ENCODE data around the gene BICD1.
"Not testable (repeated sequence)": the region's sequence is repeated elsewhere in the genome, so short reads cannot be mapped to it uniquely, and the experiment has no call there.

BICD1 gene

GRCh38 chr12:32145096-32145495 lies 38.4 kb downstream of the BICD1 start:
- no peak for DNase-seq (ENCODE audit: low read depth, low spot score)

DNA sequence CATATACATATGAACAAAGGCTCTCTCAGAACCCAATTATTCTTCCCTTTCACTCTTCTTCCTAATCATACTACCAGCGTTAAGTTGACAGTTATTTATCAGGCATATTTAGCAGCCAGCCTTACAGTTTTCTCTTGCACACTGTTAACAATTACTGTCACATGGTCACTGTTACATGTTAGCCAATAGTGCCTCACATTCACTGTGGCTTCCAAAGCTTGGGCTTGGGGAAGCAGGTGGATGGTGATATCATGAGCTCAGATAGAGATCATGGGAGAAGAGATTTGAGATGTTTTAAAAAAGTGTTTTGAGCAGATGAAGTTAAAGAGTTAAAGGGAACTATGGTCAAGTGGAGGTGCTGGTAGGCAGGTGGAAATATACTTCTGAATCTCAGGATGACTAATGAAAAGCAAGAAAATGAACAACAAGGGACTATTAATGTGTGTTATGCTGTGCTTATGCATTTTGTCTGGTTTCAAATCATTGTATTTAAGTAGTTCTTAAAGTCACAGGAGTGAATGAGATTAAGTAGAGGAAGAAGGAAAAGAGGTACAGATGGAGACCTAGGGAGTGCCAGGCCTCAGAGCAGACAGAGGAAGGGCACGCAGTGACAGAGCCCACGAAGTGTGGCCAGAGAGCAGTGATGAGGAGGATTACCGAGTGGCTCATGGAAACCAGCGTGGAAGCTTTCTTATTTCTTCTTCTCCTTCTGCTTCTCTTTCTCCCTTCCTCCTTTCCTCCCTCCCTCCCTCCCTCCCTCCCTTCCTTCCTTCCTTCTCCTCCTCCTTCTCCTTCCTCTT lies 39.6 kb downstream of the BICD1 start:
- no peak for DNase-seq (ENCODE audit: low read depth, low spot score)

- DNase-seq (ENCODE audit: low read depth, low spot score) = no peak
These were observed 41.7 kb downstream of the BICD1 start for GRCh38 chr12:32148372-32148771.

- no peak for DNase-seq (ENCODE audit: low read depth, low spot score)
These were observed 42.8 kb downstream of the BICD1 start for GRCh38 chr12:32149489-32149888.

GRCh38 chr12:32151086-32151485 lies 44.4 kb downstream of the BICD1 start:
- DNase-seq (ENCODE audit: low read depth, low spot score) = no peak

GRCh38 chr12:32151552-32151951 lies 44.9 kb downstream of the BICD1 start:
- DNase-seq (ENCODE audit: low read depth, low spot score) = no peak

- no peak for DNase-seq (ENCODE audit: low read depth, low spot score)
These were observed 48.4 kb downstream of the BICD1 start for GRCh38 chr12:32155041-32155440.

GRCh38 chr12:32155961-32156529 lies 49.4 kb downstream of the BICD1 start:
- no peak for DNase-seq (ENCODE audit: low read depth, low spot score)

GRCh38 chr12:32158525-32158924 lies 51.9 kb downstream of the BICD1 start:
- DNase-seq (ENCODE audit: low read depth, low spot score) = no peak

GRCh38 chr12:32159381-32159780 lies 52.7 kb downstream of the BICD1 start:
- DNase-seq (ENCODE audit: low read depth, low spot score) = no peak

DNA sequence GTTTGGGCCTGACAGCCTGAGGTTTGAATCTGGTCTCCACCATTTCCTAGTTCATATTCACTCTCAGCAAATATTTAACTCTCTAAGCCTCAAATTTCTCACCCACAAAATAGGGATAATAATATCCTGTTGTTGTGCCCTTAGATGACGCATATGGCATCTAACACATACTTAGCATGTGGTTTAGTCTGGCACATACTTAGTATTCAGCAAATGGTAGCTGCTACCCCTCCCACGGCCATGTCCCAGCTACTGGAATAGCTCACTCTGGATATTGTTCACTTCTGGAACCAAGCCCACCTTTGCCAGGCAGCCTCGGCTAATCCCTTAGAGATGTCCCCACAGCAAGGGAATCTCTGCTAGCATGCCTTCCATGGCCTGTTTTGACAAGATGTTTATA lies 53.3 kb downstream of the BICD1 start:
- DNase-seq (ENCODE audit: low read depth, low spot score) = no peak

GRCh38 chr12:32161058-32161457 lies 54.4 kb downstream of the BICD1 start:
- no peak for DNase-seq (ENCODE audit: low read depth, low spot score)

DNA sequence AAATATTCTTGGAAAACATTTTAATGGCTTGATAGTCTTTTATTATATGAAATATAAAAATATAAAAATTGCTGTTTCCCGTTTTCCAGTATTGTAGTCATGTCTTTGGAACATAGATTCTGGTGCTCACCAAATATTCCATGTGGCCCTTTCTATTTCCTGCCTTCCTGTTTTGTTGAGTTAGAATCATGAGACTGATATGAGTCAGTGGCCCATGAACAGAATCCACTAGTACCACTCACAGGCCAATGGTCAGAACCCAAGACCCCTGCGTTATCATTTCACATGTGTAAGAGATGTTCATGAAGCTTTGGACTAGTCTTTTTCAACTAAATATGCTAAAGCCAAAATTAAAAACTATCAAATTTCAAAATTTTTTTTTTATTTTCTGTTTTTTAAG lies 56.9 kb downstream of the BICD1 start:
- DNase-seq (ENCODE audit: low read depth, low spot score) = no peak

GRCh38 chr12:32166510-32166909 lies 59.9 kb downstream of the BICD1 start:
- DNase-seq (ENCODE audit: low read depth, low spot score) = no peak

DNA sequence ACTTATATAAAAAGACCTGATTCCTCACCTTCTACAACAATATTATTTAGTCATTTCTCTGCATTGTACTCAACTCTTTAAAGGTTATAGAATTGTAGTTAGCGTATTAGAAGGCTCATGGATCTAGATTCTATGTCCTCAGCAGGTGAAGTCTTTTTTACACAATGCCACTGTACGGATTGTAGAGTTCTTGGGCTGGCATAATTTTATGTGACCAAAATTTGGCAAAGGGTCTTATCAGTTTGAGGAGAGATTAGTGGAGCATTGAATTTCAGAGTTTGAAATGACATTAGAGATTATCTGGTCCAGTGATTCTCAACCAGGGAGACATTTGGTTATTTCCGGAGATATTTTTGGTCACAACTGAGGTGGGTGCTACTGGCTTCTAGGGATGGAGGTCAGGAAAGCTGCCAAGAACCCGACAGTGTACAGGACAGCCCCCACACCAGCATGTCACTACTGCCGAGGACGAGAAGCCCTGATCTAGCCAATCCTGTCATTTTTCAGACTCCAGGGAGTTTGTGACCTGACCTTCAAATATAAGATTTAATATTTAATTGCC lies 63.9 kb downstream of the BICD1 start:
- DNase-seq (ENCODE audit: low read depth, low spot score) = no peak

GRCh38 chr12:32171211-32171610 lies 64.6 kb downstream of the BICD1 start:
- no peak for DNase-seq (ENCODE audit: low read depth, low spot score)

DNA sequence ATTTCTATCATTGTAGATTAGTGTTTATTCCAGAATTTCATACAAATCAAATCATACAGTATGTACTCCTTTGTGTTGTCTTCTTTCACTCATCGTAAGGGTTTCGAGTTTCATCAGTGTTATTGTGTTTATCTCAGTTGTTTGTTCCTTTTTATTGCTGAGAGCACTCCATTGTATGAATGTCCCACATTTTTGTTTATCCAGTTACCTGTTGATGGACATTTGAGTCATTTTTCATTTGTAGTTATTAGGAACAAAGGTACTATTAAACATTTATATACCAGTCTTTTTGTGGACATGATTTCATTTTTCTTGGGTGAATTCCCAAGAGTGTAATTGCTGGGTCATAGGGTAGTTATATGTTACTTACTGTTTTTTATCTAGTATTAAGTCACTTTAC lies 70.0 kb downstream of the BICD1 start:
- no peak for DNase-seq (ENCODE audit: low read depth, low spot score)

GRCh38 chr12:32178341-32179010 lies 71.8 kb downstream of the BICD1 start:
- DNase-seq (ENCODE audit: low read depth, low spot score) = no peak

GRCh38 chr12:32179011-32179395 lies 72.4 kb downstream of the BICD1 start:
- DNase-seq (ENCODE audit: low read depth, low spot score) = no peak

DNA sequence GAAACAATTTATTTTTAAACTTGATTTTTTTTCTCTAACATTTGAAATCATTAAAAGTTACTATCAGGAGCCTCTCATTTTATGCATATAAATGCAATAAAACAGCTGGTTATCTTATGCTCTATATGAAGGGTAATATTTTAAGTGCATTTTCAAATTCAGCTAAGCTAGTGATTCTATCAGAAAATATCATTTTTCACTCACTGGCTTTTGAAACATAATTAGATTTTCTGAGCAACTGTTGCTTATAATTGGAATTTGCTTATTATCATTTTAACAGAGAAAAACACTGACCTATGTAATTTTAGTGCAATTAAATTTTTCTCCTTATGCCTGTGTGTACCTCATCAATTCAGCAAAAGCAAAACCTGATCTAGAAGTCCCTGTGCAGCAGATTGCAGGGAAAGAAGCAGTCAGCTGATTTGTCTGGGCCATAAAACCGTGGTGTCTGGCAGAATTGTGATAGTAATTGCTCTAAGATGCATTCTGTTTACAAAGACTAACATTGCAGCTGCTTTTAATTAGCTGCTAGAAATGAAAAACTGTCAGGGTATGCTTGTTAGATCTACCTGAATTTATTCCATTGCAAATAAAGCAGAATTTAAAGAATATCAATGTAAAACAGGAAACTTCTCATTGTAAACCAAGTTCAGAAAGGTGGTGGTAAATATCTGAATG lies 75.0 kb downstream of the BICD1 start:
- no peak for DNase-seq (ENCODE audit: low read depth, low spot score)

DNA sequence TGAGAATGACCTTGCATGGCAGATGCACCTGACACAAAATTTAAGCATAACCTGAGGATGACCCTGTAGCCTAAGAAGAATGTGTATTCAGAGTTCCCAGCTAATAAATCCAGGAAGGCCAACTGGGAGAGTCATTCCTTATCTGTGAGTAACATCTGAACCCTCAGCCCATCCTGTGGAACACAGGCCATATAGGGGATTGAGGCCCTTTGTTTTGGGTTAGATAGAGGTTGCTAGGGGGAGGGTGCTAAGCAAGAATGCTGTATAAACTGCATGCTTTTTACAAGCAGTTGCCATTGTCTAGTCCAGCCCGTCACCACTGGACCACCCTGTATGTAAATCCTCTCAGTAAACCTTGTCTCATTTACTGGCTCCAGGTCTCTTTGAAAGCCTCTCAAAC lies 77.0 kb downstream of the BICD1 start:
- DNase-seq (ENCODE audit: low read depth, low spot score) = no peak

DNA sequence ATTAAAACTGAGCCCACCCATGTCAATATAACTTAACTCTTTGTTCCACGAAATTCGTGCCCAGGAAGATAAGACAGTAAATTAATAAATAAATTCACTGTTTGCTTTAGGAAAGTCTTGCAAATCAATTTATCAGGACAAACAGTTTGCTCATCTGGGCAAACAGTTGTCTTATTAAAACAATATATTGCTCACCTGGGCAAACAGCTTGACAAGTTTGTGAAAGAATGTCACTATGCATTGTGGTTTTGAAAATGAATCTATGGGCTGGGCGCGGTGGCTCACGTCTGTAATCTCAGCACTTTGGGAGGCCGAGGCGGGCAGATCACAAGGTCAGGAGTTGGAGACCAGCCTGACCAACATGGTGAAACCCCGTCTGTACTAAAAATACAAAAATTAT lies 80.5 kb downstream of the BICD1 start:
- DNase-seq (ENCODE audit: low read depth, low spot score) = not testable (repeated sequence)
